ENCODE measurements around the gene RBMS3. TPM values are rescaled to one million over a fixed set of nuclear protein-coding genes. Genes with fewer than 3 reads are reported as not detected.

Gene RBMS3
- total and polyA plus RNA-seq, 2 of the 8 experiments (the other 6 are each of a cell fraction or from before 2014, with no cell fraction given) = 3.7 to 6.9 TPM

GRCh38 chr3:29392625-29393388, 111.9 kb downstream of the RBMS3 start:
- Histone ChIP-seq H3K4me3 (ENCODE audit: extremely low read depth in 1 of 4, insufficient read depth in 2 of 4, low read depth in 3 of 4, low read length in 4 of 4) (no peak overlapping the region), H3K9me3 (ENCODE audit: insufficient read depth in 2 of 2, low read depth in 1 of 2, low read length in 1 of 2) (peaks cover 5 to 12% of the 10 kb centered on the region in 2 experiments; a peak in 3 of 4 replicates), H2AFZ (ENCODE audit: low read length) (no peak overlapping the region), H4K20me1 (replicated peaks in 1 of 2; ENCODE audit: control insufficient read depth in 1 of 2, insufficient read depth in 2 of 2, low read length in 2 of 2) (no peaks in the 10 kb centered on the region), H3K36me3 (ENCODE audit: control insufficient read depth in 2 of 4, insufficient read depth in 4 of 4, low read length in 3 of 4) (no peaks in the 10 kb centered on the region; a peak in 2 of 8 replicates), H3K4me2 (ENCODE audit: insufficient read depth in 1 of 2, low read depth in 2 of 2, low read length in 2 of 2) (no peak overlapping the region), H3K4me1 (replicated peaks in 1 of 4; ENCODE audit: control insufficient read depth in 3 of 4, insufficient read depth in 4 of 4, low read length in 3 of 4) (no peaks in the 10 kb centered on the region), H4K8ac (ENCODE audit: extremely low read depth, insufficient read depth, low read length) (no peak overlapping the region), H3K79me2 (ENCODE audit: control insufficient read depth in 1 of 2, insufficient read depth in 2 of 2, low read length in 2 of 2) (no peaks in the 10 kb centered on the region), H3K79me1 (ENCODE audit: low read depth, low read length) (no peaks in the 10 kb centered on the region), H3K23me2 (ENCODE audit: low read depth, low read length) (no peaks in the 10 kb centered on the region), H3K14ac (ENCODE audit: insufficient read length) (no peak overlapping the region), H2AK5ac (ENCODE audit: low read depth, low read length) (no peak overlapping the region), H3K18ac (ENCODE audit: extremely low read depth, low read length) (no peak overlapping the region), H3K27ac (ENCODE audit: low read depth, low read length) (no peak overlapping the region), H2BK120ac (replicated peaks; ENCODE audit: low read depth, low read length) (no peak overlapping the region), H4K5ac (ENCODE audit: insufficient read length, low read depth, low read length) (no peak overlapping the region), H2BK5ac (ENCODE audit: low read depth, low read length) (no peak overlapping the region), H4K91ac (replicated peaks; ENCODE audit: insufficient read length, low read length) (no peak overlapping the region), H2BK12ac (ENCODE audit: low read depth, low read length) (no peak overlapping the region), H2BK20ac (ENCODE audit: low read length) (no peak overlapping the region), H3K4ac (replicated peaks; ENCODE audit: insufficient read length, low read depth, low read length) (no peak overlapping the region), H3K56ac (replicated peaks; ENCODE audit: insufficient read length, low read depth, low read length) (no peak overlapping the region), H3K27me3 (replicated peaks in 1 of 4; ENCODE audit: control insufficient read depth in 3 of 4, extremely low read depth in 1 of 4, insufficient read depth in 3 of 4, low read length in 3 of 4) (no peaks in the 10 kb centered on the region), H3K23ac (ENCODE audit: insufficient read length) (no peak overlapping the region), H2BK15ac (ENCODE audit: low read length) (no peak overlapping the region), H3K9ac (replicated peaks in 1 of 4; ENCODE audit: extremely low read depth in 1 of 4, low read depth in 3 of 4, low read length in 3 of 4) (no peak overlapping the region)
- POLR2A ChIA-PET (ENCODE audit: partially characterized antibody) = no interaction called here
- CTCF ChIA-PET (ENCODE audit: partially characterized antibody) = no interaction called here
- TF ChIP-seq GTF2F1 (IDR thresholded peaks at IDR 0.05; ENCODE audit: borderline replicate concordance, low read depth, low read length) (no peak), JUND (IDR thresholded peaks at IDR 0.05; ENCODE audit: low read length) (no peak), HDAC2 (IDR thresholded peaks at IDR 0.05; ENCODE audit: borderline replicate concordance in 1 of 2, low read depth in 2 of 2, low read length in 2 of 2) (no peak), POU5F1 (IDR thresholded peaks at IDR 0.05; ENCODE audit: low read depth, low read length) (no peak)
- no peak for FAIRE-seq
- DNase-seq (ENCODE audit: low read depth in 1 of 2, low spot score in 2 of 2) = no peak
